SK-N-SH (cell line): Measurements from ENCODE around the gene MFSD11. TPM values are rescaled to one million over a fixed set of nuclear protein-coding genes. Genes with fewer than 3 reads are reported as not detected.

Experiments used
- CTCF ChIA-PET: fragments of 300-600, 350-600 bp; formaldehyde crosslinking; extraction: SDS; loops from one replicate; lab custom pipeline; 2021; lab: Yijun Ruan, JAX
- POLR2A ChIA-PET: fragments of 350-600 bp; sonication (Branson Sonifier 250); formaldehyde crosslinking; extraction: SDS; loops from one replicate; lab custom pipeline; 2020; ENCODE audit warnings: antibody characterized with exemption, inconsistent platforms; lab: Yijun Ruan, JAX
- DNase-seq: peaks from one replicate; pipeline ENCODE4 v3.0.0; 2012
- H2AFZ ChIP-seq: fragments of 200-600 bp; sonication (generic); 2 replicates; pipeline ENCODE4 v1.8.1; 2016; ENCODE audit warnings: antibody characterized with exemption, mild to moderate bottlenecking, low read depth
- H3F3A ChIP-seq: fragments of 200-600 bp; sonication (generic); replicated peaks from 2 replicates; pipeline ENCODE3; 2016; ENCODE audit warnings: antibody characterized with exemption, mild to moderate bottlenecking; ENCODE audit not compliant: insufficient read depth
- H3K27ac ChIP-seq, 2 experiments: fragments of 200-500 bp in 1 of 2; fragments of 200-600 bp in 1 of 2; sonication (Bioruptor generic) in 1 of 2; sonication (generic), shearing (Covaris generic) in 1 of 2; 2 replicates each; pipeline versions ENCODE4 v1.5.1 to v1.6.1; 2014 to 2016; ENCODE audit warnings: low read depth in 2 of 2, inconsistent platforms in 1 of 2, low read length in 1 of 2, mild to moderate bottlenecking in 1 of 2, mixed read lengths in 1 of 2
- H3K27me3 ChIP-seq: fragments of 200-600 bp; sonication (generic), shearing (Covaris generic); 2 replicates; pipeline ENCODE4 v1.6.1; 2016; ENCODE audit warnings: mixed run types; ENCODE audit not compliant: insufficient read depth
- H3K36me3 ChIP-seq, 2 experiments: fragments of 200-500 bp in 1 of 2; fragments of 200-600 bp in 1 of 2; sonication (Bioruptor generic) in 1 of 2; sonication (generic) in 1 of 2; replicated peaks in 1 of 2; 2 replicates each; pipeline versions ENCODE3 to v1.5.1; 2014 to 2016; ENCODE audit warnings: low read length in 1 of 2, mild to moderate bottlenecking in 1 of 2; ENCODE audit not compliant: insufficient read depth in 2 of 2, control insufficient read depth in 1 of 2
- H3K4me1 ChIP-seq, 2 experiments: fragments of 200-500 bp in 1 of 2; fragments of 200-600 bp in 1 of 2; sonication (Bioruptor generic) in 1 of 2; sonication (generic), shearing (Covaris generic) in 1 of 2; 2 replicates each; pipeline versions ENCODE4 v1.5.1 to v1.6.1; 2014 to 2016; ENCODE audit warnings: low read depth in 1 of 2, low read length in 1 of 2, mixed run types in 1 of 2; ENCODE audit not compliant: insufficient read depth in 2 of 2, control insufficient read depth in 1 of 2
- H3K4me2 ChIP-seq: fragments of 200-600 bp; sonication (generic), shearing (Covaris generic); 2 replicates; pipeline ENCODE4 v1.6.1; 2017; ENCODE audit warnings: mixed run types
- H3K4me3 ChIP-seq, 2 experiments: fragments of 200-500 bp in 1 of 2; fragments of 200-600 bp in 1 of 2; sonication (Bioruptor generic) in 1 of 2; sonication (generic), shearing (Covaris generic) in 1 of 2; 2 replicates each; pipeline versions ENCODE4 v1.5.1 to v1.8.1; 2014 to 2016; ENCODE audit warnings: low read depth in 2 of 2, inconsistent platforms in 1 of 2, low read length in 1 of 2, mild to moderate bottlenecking in 1 of 2, mixed read lengths in 1 of 2, moderate library complexity in 1 of 2
- H3K79me2 ChIP-seq: fragments of 200-600 bp; sonication (generic); 2 replicates; pipeline ENCODE4 v1.8.1; 2017; ENCODE audit warnings: mild to moderate bottlenecking; ENCODE audit not compliant: insufficient read depth
- H3K9ac ChIP-seq: fragments of 200-600 bp; sonication (generic); 2 replicates; pipeline ENCODE4 v1.6.1; 2017; ENCODE audit warnings: mixed run types
- H3K9me2 ChIP-seq: fragments of 200-600 bp; sonication (generic); 2 replicates; pipeline ENCODE4 v1.6.1; 2017; ENCODE audit warnings: mixed run types
- H3K9me3 ChIP-seq: fragments of 200-600 bp; sonication (generic); 2 replicates; pipeline ENCODE4 v1.6.1; 2017; ENCODE audit warnings: mixed run types, mild to moderate bottlenecking, moderate library complexity
- H4K20me1 ChIP-seq: fragments of 200-600 bp; sonication (generic); 2 replicates; pipeline ENCODE4 v1.6.1; 2017; ENCODE audit warnings: mild to moderate bottlenecking, mixed run types; ENCODE audit not compliant: insufficient read depth
- ELF1 ChIP-seq: IDR thresholded peaks from 2 replicates; pipeline ENCODE4 v1.4.0; 2012
- EP300 ChIP-seq, 2 experiments: IDR thresholded peaks; 2 replicates each; pipeline versions ENCODE4 v1.4.0 to v1.6.1; 2012; ENCODE audit warnings: borderline replicate concordance in 1 of 2, low read depth in 1 of 2, low read length in 1 of 2
- GATA2 ChIP-seq: sonication (generic); formaldehyde crosslinking; IDR thresholded peaks from 2 replicates; pipeline ENCODE4 v1.5.0; 2020; ENCODE audit warnings: mild to moderate bottlenecking, missing genetic modification reagents
- MXI1 ChIP-seq: IDR thresholded peaks from 2 replicates; pipeline ENCODE4 v1.6.1; 2012; ENCODE audit warnings: mild to moderate bottlenecking, low read depth, low read length, improper control_type of control experiment
- NRF1 ChIP-seq: IDR thresholded peaks from 2 replicates; pipeline ENCODE4 v1.6.1; 2012; ENCODE audit warnings: low read depth, mild to moderate bottlenecking, low read length
- PBX3 ChIP-seq: IDR thresholded peaks from 2 replicates; pipeline ENCODE4; 2012
- POLR2AphosphoS5 ChIP-seq: IDR thresholded peaks from 2 replicates; pipeline ENCODE4 v1.6.1; 2012; ENCODE audit warnings: low read depth, low read length
- RFX5 ChIP-seq: IDR thresholded peaks from 2 replicates; pipeline ENCODE4 v1.6.1; 2012; ENCODE audit warnings: mild to moderate bottlenecking, improper control_type of control experiment, low read length
- RXRA ChIP-seq: IDR thresholded peaks from 2 replicates; pipeline ENCODE4 v1.4.0; 2012; ENCODE audit warnings: low read depth, mild to moderate bottlenecking, borderline replicate concordance
- SIN3A ChIP-seq: IDR thresholded peaks from 2 replicates; pipeline ENCODE4 v1.6.1; 2012; ENCODE audit warnings: low read depth, mild to moderate bottlenecking, low read length, moderate library complexity, borderline replicate concordance
- SMC3 ChIP-seq: IDR thresholded peaks from 2 replicates; pipeline ENCODE4 v1.6.1; 2012; ENCODE audit warnings: low read depth, low read length, improper control_type of control experiment
- TEAD4 ChIP-seq: IDR thresholded peaks from 2 replicates; pipeline ENCODE4 v1.4.0; 2012; ENCODE audit warnings: mild to moderate bottlenecking, borderline replicate concordance; ENCODE audit not compliant: insufficient read depth
- YY1 ChIP-seq: IDR thresholded peaks from 2 replicates; pipeline ENCODE4 v1.4.0; 2012; ENCODE audit warnings: low read depth, mild to moderate bottlenecking
- WGBS: methylation state at CpG from one replicate; pipeline ENCODE4 v1.1.6; 2017; ENCODE audit warnings: low lambda C conversion rate; 5-methylcytosine and 5-hydroxymethylcytosine counted together
- polyA plus RNA-seq, 3 experiments: library from polyadenylated mRNA; depleted of rRNA; stranded (reverse); fragments of >200 nt; gene quantifications; 2 replicates each; pipeline ENCODE4 v1.2.3, GENCODE V29; 2012
- TF ChIP-seq, protein P1 (sequence below): IDR thresholded peaks from 2 replicates; pipeline ENCODE4 v1.4.0; 2012; ENCODE audit warnings: low read depth, borderline replicate concordance
- TF ChIP-seq, protein P2 (sequence below): IDR thresholded peaks from 2 replicates; pipeline ENCODE4 v1.4.0; 2012; ENCODE audit warnings: low read depth

Gene MFSD11
- polyA plus RNA-seq, 1 of the 3 experiments (the other 2 are of a cell fraction): 22.7 TPM

DNA sequence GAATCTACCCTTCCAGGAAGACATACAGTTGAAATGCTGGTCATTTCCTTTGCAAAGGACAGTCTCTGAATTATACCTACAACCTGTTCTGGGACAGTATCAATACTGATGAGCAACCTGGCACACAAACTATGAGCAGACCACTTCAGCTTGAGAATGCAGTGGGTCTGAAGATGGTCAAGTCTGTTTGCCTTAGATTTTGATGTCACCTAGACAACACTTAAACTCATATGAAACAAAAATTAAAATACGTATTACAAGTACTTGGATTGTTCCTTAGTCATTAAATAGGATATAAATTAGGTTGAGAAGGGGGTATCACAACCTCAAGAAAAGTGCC lies 4.3 kb upstream of the MFSD11 start:
- peaks cover 45 to 62% of the 10 kb centered on the region in 2 experiments for H3K36me3 ChIP-seq
- peaks cover 53% of the 10 kb centered on the region for H4K20me1 ChIP-seq
- TF ChIP-seq POLR2AphosphoS5: peak; percentile 4; the same call in 1 of the 2 replicates
- no peak for TF ChIP-seq NRF1
- TF ChIP-seq, all 33 proteins: peak for 1
- peaks cover 30 to 31% of the 10 kb centered on the region in 2 experiments for H3K4me1 ChIP-seq
- no peaks in the 10 kb centered on the region for H3K9me2 ChIP-seq
- H2AFZ ChIP-seq: no peak overlapping the region
- H3K79me2 ChIP-seq: peaks cover 92% of the 10 kb centered on the region
- ChIA-PET POLR2A (interaction anchor here (1.1 kb wide), 1 partner anchor 15 kb away, joined by 3 read pairs; no protein-coding TSS in a partner anchor), CTCF (interaction anchor here (0.8 to 3.1 kb wide), 6 partner anchors 19 to 323 kb away, joined by 3 to 17 read pairs (median 4); no protein-coding TSS in a partner anchor)
- H3K9me3 ChIP-seq: no peaks in the 10 kb centered on the region
- peak overlapping the region; percentile 95; the same call in 1 of the 2 replicates for H3K9ac ChIP-seq
- no peak for DNase-seq
- WGBS: 87% methylated on average over 1 of the region's 1 CpG
- H3K4me2 ChIP-seq: peak overlapping the region; percentile 86
- peaks cover 52% of the 10 kb centered on the region for H3F3A ChIP-seq
- no peaks in the 10 kb centered on the region for H3K27me3 ChIP-seq
- H3K4me3 ChIP-seq: peak overlapping the region; percentile 91 to 100; a peak in 3 of 4 replicates
- peak overlapping the region; percentile 98 to 99; a peak in 3 of 4 replicates for H3K27ac ChIP-seq

- Histone ChIP-seq H3F3A (peaks cover 50% of the 10 kb centered on the region), H4K20me1 (peaks cover 53% of the 10 kb centered on the region), H3K9ac (peak overlapping the region; percentile 95; the same call in 1 of the 2 replicates), H3K4me3 (peak overlapping the region; percentile 91 to 100), H3K27ac (peak overlapping the region; percentile 98 to 99), H2AFZ (no peak overlapping the region), H3K36me3 (peaks cover 45 to 62% of the 10 kb centered on the region in 2 experiments), H3K9me3 (no peaks in the 10 kb centered on the region), H3K9me2 (no peaks in the 10 kb centered on the region), H3K4me1 (peaks cover 30 to 38% of the 10 kb centered on the region in 2 experiments), H3K79me2 (peaks cover 92% of the 10 kb centered on the region), H3K4me2 (peak overlapping the region; percentile 86), H3K27me3 (no peaks in the 10 kb centered on the region)
- WGBS: 16% methylated on average over 8 of the region's 8 CpGs
- ChIA-PET POLR2A (interaction anchor here (0.8 kb wide), 1 partner anchor 8 kb away, joined by 4 read pairs; the partner anchor contains the start of genes JMJD6 and METTL23), CTCF (interaction anchor here (0.8 to 5.8 kb wide), 8 partner anchors 8 to 332 kb away, joined by 3 to 34 read pairs (median 7); partner anchors contain the start of genes JMJD6 and METTL23)
- no peak for DNase-seq
- TF ChIP-seq MXI1 (peak; percentile 36; the same call in 1 of the 2 replicates), YY1 (0 out of 2 replicates have a peak, but pooled peaks have one; percentile 13), RFX5 (no peak), SIN3A (peak; percentile 76; the same call in 1 of the 2 replicates), POLR2AphosphoS5 (peak; percentile 61; the same call in 1 of the 2 replicates), ELF1 (0 out of 2 replicates have a peak, but pooled peaks have one; percentile 32), GATA2 (CRISPR knock-in tag) (no peak)
Observed at GRCh38 chr17:76734080-76734840, 3.7 kb upstream of the MFSD11 start.

DNA sequence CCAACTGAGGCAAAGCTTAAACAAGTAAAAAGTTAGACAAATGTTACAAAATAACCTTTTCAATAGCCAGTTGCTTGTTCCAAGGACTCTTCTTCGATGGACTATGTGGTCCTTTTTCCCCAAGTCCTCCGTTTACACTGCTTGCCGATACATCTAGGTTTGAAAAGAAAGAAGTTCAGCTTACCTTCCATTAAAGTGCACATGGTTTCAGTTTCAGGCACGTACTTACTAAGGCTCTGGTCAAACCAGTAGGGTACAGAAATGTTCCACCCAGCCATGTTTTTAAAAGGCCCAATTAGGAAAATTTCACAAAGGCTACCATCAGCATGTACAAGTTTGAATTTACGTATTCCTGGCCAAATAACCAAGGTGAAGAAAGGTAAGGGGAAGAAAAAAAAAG lies 2.9 kb upstream of the MFSD11 start:
- no peaks in the 10 kb centered on the region for H3K9me3 ChIP-seq
- peak overlapping the region; percentile 95; the same call in 1 of the 2 replicates for H3K9ac ChIP-seq
- TF ChIP-seq, protein P1, sequence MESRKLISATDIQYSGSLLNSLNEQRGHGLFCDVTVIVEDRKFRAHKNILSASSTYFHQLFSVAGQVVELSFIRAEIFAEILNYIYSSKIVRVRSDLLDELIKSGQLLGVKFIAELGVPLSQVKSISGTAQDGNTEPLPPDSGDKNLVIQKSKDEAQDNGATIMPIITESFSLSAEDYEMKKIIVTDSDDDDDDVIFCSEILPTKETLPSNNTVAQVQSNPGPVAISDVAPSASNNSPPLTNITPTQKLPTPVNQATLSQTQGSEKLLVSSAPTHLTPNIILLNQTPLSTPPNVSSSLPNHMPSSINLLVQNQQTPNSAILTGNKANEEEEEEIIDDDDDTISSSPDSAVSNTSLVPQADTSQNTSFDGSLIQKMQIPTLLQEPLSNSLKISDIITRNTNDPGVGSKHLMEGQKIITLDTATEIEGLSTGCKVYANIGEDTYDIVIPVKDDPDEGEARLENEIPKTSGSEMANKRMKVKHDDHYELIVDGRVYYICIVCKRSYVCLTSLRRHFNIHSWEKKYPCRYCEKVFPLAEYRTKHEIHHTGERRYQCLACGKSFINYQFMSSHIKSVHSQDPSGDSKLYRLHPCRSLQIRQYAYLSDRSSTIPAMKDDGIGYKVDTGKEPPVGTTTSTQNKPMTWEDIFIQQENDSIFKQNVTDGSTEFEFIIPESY: no peak
- peak; percentile 77; the same call in 1 of the 2 replicates for TF ChIP-seq MXI1
- TF ChIP-seq SIN3A: 0 out of 2 replicates have a peak, but pooled peaks have one; percentile 55
- no peak for TF ChIP-seq SMC3
- no peak for TF ChIP-seq TEAD4
- TF ChIP-seq, protein P2, sequence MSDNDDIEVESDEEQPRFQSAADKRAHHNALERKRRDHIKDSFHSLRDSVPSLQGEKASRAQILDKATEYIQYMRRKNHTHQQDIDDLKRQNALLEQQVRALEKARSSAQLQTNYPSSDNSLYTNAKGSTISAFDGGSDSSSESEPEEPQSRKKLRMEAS: peak; percentile 65
- TF ChIP-seq POLR2AphosphoS5: peak; percentile 30; the same call in 1 of the 2 replicates
- no peak for TF ChIP-seq EP300 (IDR thresholded peaks at IDR 0.05; ENCODE audit: borderline replicate concordance in 1 of 2, low read depth in 1 of 2, low read length in 1 of 2)
- TF ChIP-seq RXRA: no peak
- TF ChIP-seq PBX3: no peak
- no peak for TF ChIP-seq NRF1
- no peaks in the 10 kb centered on the region for H3K27me3 ChIP-seq
- no peak for DNase-seq
- H3K36me3 ChIP-seq: peaks cover 45 to 56% of the 10 kb centered on the region in 2 experiments
- H3K4me1 ChIP-seq: peaks cover 29 to 41% of the 10 kb centered on the region in 2 experiments
- ChIA-PET CTCF (interaction anchor here (0.6 to 5.8 kb wide), 11 partner anchors 8 to 354 kb away, joined by 3 to 34 read pairs (median 4); partner anchors contain the start of genes JMJD6 and METTL23), POLR2A (interaction anchor here (0.7 to 4.6 kb wide), 3 partner anchors 8 to 381 kb away, joined by 3 to 47 read pairs (median 4); partner anchors contain the start of genes JMJD6 and METTL23)
- peaks cover 43% of the 10 kb centered on the region for H3F3A ChIP-seq
- 1% methylated on average over 5 of the region's 5 CpGs for WGBS
- H3K9me2 ChIP-seq: no peaks in the 10 kb centered on the region
- H3K4me3 ChIP-seq: peak overlapping the region; percentile 91 to 100
- peak overlapping the region; percentile 98 to 99 for H3K27ac ChIP-seq
- H3K79me2 ChIP-seq: peaks cover 92% of the 10 kb centered on the region
- H3K4me2 ChIP-seq: peak overlapping the region; percentile 86
- H2AFZ ChIP-seq: no peak overlapping the region
- H4K20me1 ChIP-seq: peaks cover 53% of the 10 kb centered on the region
